ENCODE data around the gene CFAP61. TPM values are rescaled to one million over a fixed set of nuclear protein-coding genes. Genes with fewer than 3 reads are reported as not detected.

The CFAP61 gene
- total RNA-seq, 1 experiment from 2014 or later, result 0.28 TPM

DNA sequence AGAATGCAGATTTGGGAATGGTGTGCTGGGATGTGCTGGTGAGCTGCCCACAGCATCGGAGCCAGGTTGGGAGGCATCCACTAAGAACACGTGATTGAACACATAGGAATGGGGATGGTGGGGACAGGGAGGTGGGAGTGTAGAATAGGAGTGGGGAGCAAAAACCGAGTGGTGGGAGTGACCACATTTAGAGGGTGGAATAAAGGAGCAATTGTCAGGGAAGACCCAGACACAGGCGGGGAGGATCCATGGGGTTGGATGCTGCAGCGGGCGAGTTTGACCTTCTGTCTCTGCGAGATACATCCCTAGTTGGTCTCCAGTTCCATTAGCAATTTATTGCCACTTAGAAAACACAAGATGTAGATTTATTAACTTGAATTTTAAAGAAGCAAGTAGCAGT is 30.5 kb upstream of the CFAP61 start:
- peaks cover 17% of the 10 kb centered on the region for H3K4me1 ChIP-seq (ENCODE audit: control insufficient read depth, insufficient read depth, low read length)
- ChIA-PET POLR2A (no interaction called here), CTCF (no interaction called here)
- no peaks in the 10 kb centered on the region for H3K9me3 ChIP-seq (ENCODE audit: control insufficient read depth, insufficient read depth, low read depth, low read length)
- in situ Hi-C loops (cut with HindIII; ENCODE audit: low pct_unique_long_range_greater_than_20kb, low sequenced_read_pairs) (no loop called here), intact Hi-C loops (cut with micrococcal nuclease; ENCODE audit: unreplicated experiment) (no loop called here)
- H3K27me3 ChIP-seq (ENCODE audit: control insufficient read depth, insufficient read depth, low read length), result no peaks in the 10 kb centered on the region
- DNase-seq (ENCODE audit: low read depth, low spot score) (no peak), ATAC-seq (no peak)
- H3K4me3 ChIP-seq (ENCODE audit: low read depth in 2 of 2, low read length in 2 of 2), result no peak overlapping the region
- no TSS peak for BruUV-seq (replicated peaks)
- no peak overlapping the region for H3K27ac ChIP-seq (ENCODE audit: low read length)
- H3K36me3 ChIP-seq (ENCODE audit: control insufficient read depth, insufficient read depth, low read length), result no peaks in the 10 kb centered on the region; the same call in 1 of the 2 replicates
- TF ChIP-seq, protein P1, sequence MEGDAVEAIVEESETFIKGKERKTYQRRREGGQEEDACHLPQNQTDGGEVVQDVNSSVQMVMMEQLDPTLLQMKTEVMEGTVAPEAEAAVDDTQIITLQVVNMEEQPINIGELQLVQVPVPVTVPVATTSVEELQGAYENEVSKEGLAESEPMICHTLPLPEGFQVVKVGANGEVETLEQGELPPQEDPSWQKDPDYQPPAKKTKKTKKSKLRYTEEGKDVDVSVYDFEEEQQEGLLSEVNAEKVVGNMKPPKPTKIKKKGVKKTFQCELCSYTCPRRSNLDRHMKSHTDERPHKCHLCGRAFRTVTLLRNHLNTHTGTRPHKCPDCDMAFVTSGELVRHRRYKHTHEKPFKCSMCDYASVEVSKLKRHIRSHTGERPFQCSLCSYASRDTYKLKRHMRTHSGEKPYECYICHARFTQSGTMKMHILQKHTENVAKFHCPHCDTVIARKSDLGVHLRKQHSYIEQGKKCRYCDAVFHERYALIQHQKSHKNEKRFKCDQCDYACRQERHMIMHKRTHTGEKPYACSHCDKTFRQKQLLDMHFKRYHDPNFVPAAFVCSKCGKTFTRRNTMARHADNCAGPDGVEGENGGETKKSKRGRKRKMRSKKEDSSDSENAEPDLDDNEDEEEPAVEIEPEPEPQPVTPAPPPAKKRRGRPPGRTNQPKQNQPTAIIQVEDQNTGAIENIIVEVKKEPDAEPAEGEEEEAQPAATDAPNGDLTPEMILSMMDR (IDR thresholded peaks at IDR 0.05), result no peak
- TF ChIP-seq SIN3A (IDR thresholded peaks at IDR 0.05; ENCODE audit: borderline replicate concordance, insufficient read depth, low read depth, low read length) (no peak), TCF7L2 (IDR thresholded peaks at IDR 0.05; ENCODE audit: low read depth, low read length) (no peak), POLR2AphosphoS5 (IDR thresholded peaks at IDR 0.05; ENCODE audit: low read depth, low read length) (no peak)
- TF ChIP-seq, protein P2, sequence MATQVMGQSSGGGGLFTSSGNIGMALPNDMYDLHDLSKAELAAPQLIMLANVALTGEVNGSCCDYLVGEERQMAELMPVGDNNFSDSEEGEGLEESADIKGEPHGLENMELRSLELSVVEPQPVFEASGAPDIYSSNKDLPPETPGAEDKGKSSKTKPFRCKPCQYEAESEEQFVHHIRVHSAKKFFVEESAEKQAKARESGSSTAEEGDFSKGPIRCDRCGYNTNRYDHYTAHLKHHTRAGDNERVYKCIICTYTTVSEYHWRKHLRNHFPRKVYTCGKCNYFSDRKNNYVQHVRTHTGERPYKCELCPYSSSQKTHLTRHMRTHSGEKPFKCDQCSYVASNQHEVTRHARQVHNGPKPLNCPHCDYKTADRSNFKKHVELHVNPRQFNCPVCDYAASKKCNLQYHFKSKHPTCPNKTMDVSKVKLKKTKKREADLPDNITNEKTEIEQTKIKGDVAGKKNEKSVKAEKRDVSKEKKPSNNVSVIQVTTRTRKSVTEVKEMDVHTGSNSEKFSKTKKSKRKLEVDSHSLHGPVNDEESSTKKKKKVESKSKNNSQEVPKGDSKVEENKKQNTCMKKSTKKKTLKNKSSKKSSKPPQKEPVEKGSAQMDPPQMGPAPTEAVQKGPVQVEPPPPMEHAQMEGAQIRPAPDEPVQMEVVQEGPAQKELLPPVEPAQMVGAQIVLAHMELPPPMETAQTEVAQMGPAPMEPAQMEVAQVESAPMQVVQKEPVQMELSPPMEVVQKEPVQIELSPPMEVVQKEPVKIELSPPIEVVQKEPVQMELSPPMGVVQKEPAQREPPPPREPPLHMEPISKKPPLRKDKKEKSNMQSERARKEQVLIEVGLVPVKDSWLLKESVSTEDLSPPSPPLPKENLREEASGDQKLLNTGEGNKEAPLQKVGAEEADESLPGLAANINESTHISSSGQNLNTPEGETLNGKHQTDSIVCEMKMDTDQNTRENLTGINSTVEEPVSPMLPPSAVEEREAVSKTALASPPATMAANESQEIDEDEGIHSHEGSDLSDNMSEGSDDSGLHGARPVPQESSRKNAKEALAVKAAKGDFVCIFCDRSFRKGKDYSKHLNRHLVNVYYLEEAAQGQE (IDR thresholded peaks at IDR 0.05; ENCODE audit: insufficient read depth in 1 of 2, low read depth in 2 of 2, low read length in 1 of 2), result no peak

DNA sequence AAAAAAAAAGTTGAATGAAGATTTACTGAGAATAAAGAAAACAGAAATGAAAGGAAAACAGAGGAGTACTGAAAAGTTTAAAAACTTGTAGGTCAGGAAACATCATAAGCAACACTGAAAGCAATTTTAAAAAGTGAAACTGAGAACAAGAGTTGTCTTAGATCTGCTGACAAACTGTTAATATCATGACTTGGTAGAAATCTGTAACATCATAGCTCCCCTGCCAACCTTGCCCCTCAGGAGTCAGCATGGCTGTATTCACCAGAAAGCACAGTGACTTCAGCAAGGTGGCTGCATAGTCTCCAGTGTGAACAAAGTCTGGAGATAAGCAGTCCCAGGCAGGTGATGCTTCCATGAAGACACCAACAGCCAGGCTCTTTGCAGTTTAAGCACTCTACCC is 29.8 kb upstream of the CFAP61 start:
- ChIA-PET CTCF (no interaction called here), POLR2A (no interaction called here)
- intact Hi-C loops (cut with micrococcal nuclease; ENCODE audit: unreplicated experiment), result no loop called here
- Histone ChIP-seq H3K36me3 (ENCODE audit: control insufficient read depth, insufficient read depth, low read length) (peaks cover 4% of the 10 kb centered on the region), H3K4me3 (ENCODE audit: low read depth in 2 of 2, low read length in 2 of 2) (no peak overlapping the region), H3K4me1 (ENCODE audit: control insufficient read depth, insufficient read depth, low read length) (peaks cover 17% of the 10 kb centered on the region), H3K27ac (ENCODE audit: low read length) (no peak overlapping the region), H3K9me3 (ENCODE audit: control insufficient read depth, insufficient read depth, low read depth, low read length) (no peaks in the 10 kb centered on the region), H3K27me3 (ENCODE audit: control insufficient read depth, insufficient read depth, low read length) (no peaks in the 10 kb centered on the region)
- TF ChIP-seq, protein P1 (IDR thresholded peaks at IDR 0.05), result no peak
- TF ChIP-seq SIN3A (IDR thresholded peaks at IDR 0.05; ENCODE audit: borderline replicate concordance, insufficient read depth, low read depth, low read length) (no peak), POLR2AphosphoS5 (IDR thresholded peaks at IDR 0.05; ENCODE audit: low read depth, low read length) (no peak), TCF7L2 (IDR thresholded peaks at IDR 0.05; ENCODE audit: low read depth, low read length) (no peak)
- TF ChIP-seq, protein P2 (IDR thresholded peaks at IDR 0.05; ENCODE audit: insufficient read depth in 1 of 2, low read depth in 2 of 2, low read length in 1 of 2), result no peak
- no TSS peak for BruUV-seq (replicated peaks)
- ATAC-seq (no peak), DNase-seq (ENCODE audit: low read depth, low spot score) (no peak)
- in situ Hi-C loops (cut with HindIII; ENCODE audit: low pct_unique_long_range_greater_than_20kb, low sequenced_read_pairs), result no loop called here
